Myocyte (in vitro differentiated cells): ENCODE data around the gene DYRK4. TPM values are rescaled to one million over a fixed set of nuclear protein-coding genes. Genes with fewer than 3 reads are reported as not detected.
"Not testable (repeated sequence)": the region's sequence is repeated elsewhere in the genome, so short reads cannot be mapped to it uniquely, and the experiment has no call there.

Source experiments
- DNase-seq: peaks from one replicate; pipeline ENCODE4 v3.0.0-alpha.2; 2012; ENCODE audit warnings: low read depth
- polyA plus RNA-seq: library from polyadenylated mRNA; unstranded; fragments of >200 nt; gene quantifications from one replicate; pipeline ENCODE4 v1.2.1, GENCODE V29; 2012; ENCODE audit warnings: missing spikeins
- total RNA-seq: library from RNA; depleted of rRNA; stranded (reverse); fragments of >200 nt; gene quantifications from 2 replicates; pipeline ENCODE4 v1.2.3, GENCODE V29; 2014

Gene DYRK4
- 42.9 and 46.3 TPM in 2 replicates for total RNA-seq
- 53.5 TPM for polyA plus RNA-seq

- peak; percentile 54 for DNase-seq
These were observed at the start of gene DYRK4 for GRCh38 chr12:4562034-4562657. Gene DYRK4, plus strand, starts transcription at chr12:4562208. Its CDS starts 38 bp downstream, at chr12:4562246.

GRCh38 chr12:4518106-4518728 lies 43.8 kb upstream of the DYRK4 start:
- no peak for DNase-seq

- DNase-seq, result not testable (repeated sequence)
These were observed 38.6 kb upstream of the DYRK4 start for GRCh38 chr12:4523443-4523842.

GRCh38 chr12:4526923-4527546 lies 35.0 kb upstream of the DYRK4 start:
- DNase-seq, result peak; percentile 24

GRCh38 chr12:4530160-4530559 lies 31.8 kb upstream of the DYRK4 start:
- no peak for DNase-seq

GRCh38 chr12:4530982-4531586 lies 30.9 kb upstream of the DYRK4 start:
- no peak for DNase-seq

- no peak for DNase-seq
These were observed 26.9 kb upstream of the DYRK4 start for GRCh38 chr12:4535092-4535491.

GRCh38 chr12:4535871-4536270 lies 26.1 kb upstream of the DYRK4 start:
- no peak for DNase-seq

- peak; percentile 97 for DNase-seq
These were observed 23.5 kb upstream of the DYRK4 start, which contains the start of gene RAD51AP1 for GRCh38 chr12:4538207-4539160. Gene RAD51AP1, plus strand, starts transcription at chr12:4538890. Its CDS starts 50 bp downstream, at chr12:4538940.

GRCh38 chr12:4539167-4539870 lies 22.7 kb upstream of the DYRK4 start:
- no peak for DNase-seq

GRCh38 chr12:4540170-4540569 lies 21.8 kb upstream of the DYRK4 start:
- no peak for DNase-seq

- no peak for DNase-seq
These were observed 21.4 kb upstream of the DYRK4 start for GRCh38 chr12:4540638-4541037.

GRCh38 chr12:4545195-4545594 lies 16.8 kb upstream of the DYRK4 start:
- no peak for DNase-seq

GRCh38 chr12:4552191-4552590 lies 9.8 kb upstream of the DYRK4 start:
- no peak for DNase-seq

GRCh38 chr12:4553943-4554342 lies 8.1 kb upstream of the DYRK4 start:
- DNase-seq, result no peak

- DNase-seq, result no peak
These were observed 6.2 kb upstream of the DYRK4 start for GRCh38 chr12:4555804-4556203.

- no peak for DNase-seq
These were observed 5.1 kb upstream of the DYRK4 start for GRCh38 chr12:4556735-4557530.

GRCh38 chr12:4557586-4557985 lies 4.4 kb upstream of the DYRK4 start:
- no peak for DNase-seq

- DNase-seq, result no peak
These were observed 3.8 kb upstream of the DYRK4 start for GRCh38 chr12:4558171-4558570.
